ENCODE data around the gene TSEN34. TPM values are rescaled to one million over a fixed set of nuclear protein-coding genes. Genes with fewer than 3 reads are reported as not detected.
"Not testable (repeated sequence)": the region's sequence is repeated elsewhere in the genome, so short reads cannot be mapped to it uniquely, and the experiment has no call there.

TSEN34 gene
- total RNA-seq, 4 donors from 2014 or later, result 62.0 to 138 (median 65.9) TPM

GRCh38 chr19:54179921-54180461 is 11.1 kb upstream of the TSEN34 start:
- no peak overlapping the region for H3K4me3 ChIP-seq
- peak overlapping the region in 2 of 4 donors; percentile 10 to 39 for H3K27ac ChIP-seq
- H3K36me3 ChIP-seq, result no peaks in the 10 kb centered on the region
- no peaks in the 10 kb centered on the region for H3K27me3 ChIP-seq
- intact Hi-C loops (cut with DNase I; ENCODE audit: low total_unique reads) (no loop called here), in situ Hi-C loops (cut with MboI; ENCODE audit: low pct_ligation_motif_present in 1 of 4, low pct_unique_long_range_greater_than_20kb in 1 of 4, low sequenced_read_pairs in 3 of 4) (loop anchor here in 2 of 4 donors (5.0 to 10.0 kb wide), 2 partner anchors 47 to 55 kb away; no protein-coding TSS in a partner anchor)
- TF ChIP-seq POLR2AphosphoS5 (IDR thresholded peaks at IDR 0.05), result no peak
- TF ChIP-seq POLR2A (IDR thresholded peaks at IDR 0.05), result no peak
- TF ChIP-seq EP300 (IDR thresholded peaks at IDR 0.05; ENCODE audit: low read depth), result no peak
- TF ChIP-seq CTCF (IDR thresholded peaks at IDR 0.05), result peak in 4 of 5 experiments; percentile 41 to 79 (median 52)
- peak; percentile 79 for DNase-seq
- H3K9me3 ChIP-seq, result no peaks in the 10 kb centered on the region
- H3K4me1 ChIP-seq, result no peaks in the 10 kb centered on the region
- 32 to 60% methylated on average over 1 to 10 of the region's 10 CpGs for WGBS, 2 donors (ENCODE audit: low coverage in 1 of 2)

GRCh38 chr19:54180691-54181091 is 10.4 kb upstream of the TSEN34 start:
- no peaks in the 10 kb centered on the region for H3K27me3 ChIP-seq
- H3K27ac ChIP-seq, result peak overlapping the region in 2 of 4 donors; percentile 10 to 39
- no peaks in the 10 kb centered on the region for H3K9me3 ChIP-seq
- TF ChIP-seq EP300 (IDR thresholded peaks at IDR 0.05; ENCODE audit: low read depth) (no peak), CTCF (IDR thresholded peaks at IDR 0.05) (no peak), POLR2AphosphoS5 (IDR thresholded peaks at IDR 0.05) (no peak), POLR2A (IDR thresholded peaks at IDR 0.05) (no peak)
- no peak overlapping the region for H3K4me3 ChIP-seq
- no peaks in the 10 kb centered on the region for H3K4me1 ChIP-seq
- DNase-seq, result no peak
- intact Hi-C loops (cut with DNase I; ENCODE audit: low total_unique reads), result no loop called here
- no peaks in the 10 kb centered on the region for H3K36me3 ChIP-seq
- 96 to 98% methylated on average over 20 to 37 of the region's 37 CpGs for WGBS, 2 donors (ENCODE audit: low coverage in 1 of 2)
- in situ Hi-C loops (cut with MboI; ENCODE audit: low pct_ligation_motif_present in 1 of 4, low pct_unique_long_range_greater_than_20kb in 1 of 4, low sequenced_read_pairs in 3 of 4), result no loop called here

GRCh38 chr19:54181894-54182293 is 9.2 kb upstream of the TSEN34 start:
- H3K4me1 ChIP-seq; H3K9me3 ChIP-seq; H3K27me3 ChIP-seq; H3K4me3 ChIP-seq; H3K36me3 ChIP-seq; intact Hi-C loops (cut with DNase I; ENCODE audit: low total_unique reads); DNase-seq; in situ Hi-C loops (cut with MboI; ENCODE audit: low pct_ligation_motif_present in 1 of 4, low pct_unique_long_range_greater_than_20kb in 1 of 4, low sequenced_read_pairs in 3 of 4); H3K27ac ChIP-seq: not testable (repeated sequence)
- WGBS, 2 donors (ENCODE audit: low coverage in 1 of 2), result 80 to 90% methylated on average over 3 of the region's 3 CpGs

GRCh38 chr19:54183431-54183830 is 7.7 kb upstream of the TSEN34 start:
- TF ChIP-seq EP300 (IDR thresholded peaks at IDR 0.05; ENCODE audit: low read depth) (no peak), POLR2A (IDR thresholded peaks at IDR 0.05) (no peak), POLR2AphosphoS5 (IDR thresholded peaks at IDR 0.05) (no peak), CTCF (IDR thresholded peaks at IDR 0.05) (no peak)
- 95% methylated on average over 9 of the region's 11 CpGs; no CpG with 5 or more reads in 1 of the 2 donors for WGBS, 2 donors (ENCODE audit: low coverage in 1 of 2)
- H3K36me3 ChIP-seq, result no peaks in the 10 kb centered on the region
- in situ Hi-C loops (cut with MboI; ENCODE audit: low pct_ligation_motif_present in 1 of 4, low pct_unique_long_range_greater_than_20kb in 1 of 4, low sequenced_read_pairs in 3 of 4), result no loop called here
- H3K4me3 ChIP-seq, result no peak overlapping the region
- DNase-seq, result no peak
- H3K4me1 ChIP-seq, result peaks cover 8 to 20% (median 13%) of the 10 kb centered on the region in 4 donors
- H3K27ac ChIP-seq, result no peak overlapping the region
- intact Hi-C loops (cut with DNase I; ENCODE audit: low total_unique reads), result no loop called here
- no peaks in the 10 kb centered on the region for H3K9me3 ChIP-seq
- H3K27me3 ChIP-seq, result no peaks in the 10 kb centered on the region

GRCh38 chr19:54186351-54186750 is 4.8 kb upstream of the TSEN34 start:
- Histone ChIP-seq H3K9me3 (no peaks in the 10 kb centered on the region), H3K27me3 (no peaks in the 10 kb centered on the region), H3K4me3 (no peak overlapping the region), H3K4me1 (peaks cover 11 to 26% (median 19%) of the 10 kb centered on the region in 4 donors), H3K36me3 (no peaks in the 10 kb centered on the region), H3K27ac (peak overlapping the region; percentile 80 to 99 (median 92))
- in situ Hi-C loops (cut with MboI; ENCODE audit: low pct_ligation_motif_present in 1 of 4, low pct_unique_long_range_greater_than_20kb in 1 of 4, low sequenced_read_pairs in 3 of 4), result no loop called here
- TF ChIP-seq POLR2A (IDR thresholded peaks at IDR 0.05) (no peak), POLR2AphosphoS5 (IDR thresholded peaks at IDR 0.05) (no peak), CTCF (IDR thresholded peaks at IDR 0.05) (no peak), EP300 (IDR thresholded peaks at IDR 0.05; ENCODE audit: low read depth) (no peak)
- intact Hi-C loops (cut with DNase I; ENCODE audit: low total_unique reads), result no loop called here
- WGBS, 2 donors (ENCODE audit: low coverage in 1 of 2), result 80 to 86% methylated on average over 2 to 8 of the region's 8 CpGs
- no peak for DNase-seq

All from transverse colon (tissue), 4 donors.